Germinal center (tissue), 1 donor: ENCODE data around the gene KCNJ10.
"Not testable (repeated sequence)": the region's sequence is repeated elsewhere in the genome, so short reads cannot be mapped to it uniquely, and the experiment has no call there.

ENCODE experiments used
- DNase-seq: peaks from one replicate; pipeline ENCODE4 v3.0.0; 2012; ENCODE audit warnings: mixed read lengths, low spot score

KCNJ10 gene

DNA sequence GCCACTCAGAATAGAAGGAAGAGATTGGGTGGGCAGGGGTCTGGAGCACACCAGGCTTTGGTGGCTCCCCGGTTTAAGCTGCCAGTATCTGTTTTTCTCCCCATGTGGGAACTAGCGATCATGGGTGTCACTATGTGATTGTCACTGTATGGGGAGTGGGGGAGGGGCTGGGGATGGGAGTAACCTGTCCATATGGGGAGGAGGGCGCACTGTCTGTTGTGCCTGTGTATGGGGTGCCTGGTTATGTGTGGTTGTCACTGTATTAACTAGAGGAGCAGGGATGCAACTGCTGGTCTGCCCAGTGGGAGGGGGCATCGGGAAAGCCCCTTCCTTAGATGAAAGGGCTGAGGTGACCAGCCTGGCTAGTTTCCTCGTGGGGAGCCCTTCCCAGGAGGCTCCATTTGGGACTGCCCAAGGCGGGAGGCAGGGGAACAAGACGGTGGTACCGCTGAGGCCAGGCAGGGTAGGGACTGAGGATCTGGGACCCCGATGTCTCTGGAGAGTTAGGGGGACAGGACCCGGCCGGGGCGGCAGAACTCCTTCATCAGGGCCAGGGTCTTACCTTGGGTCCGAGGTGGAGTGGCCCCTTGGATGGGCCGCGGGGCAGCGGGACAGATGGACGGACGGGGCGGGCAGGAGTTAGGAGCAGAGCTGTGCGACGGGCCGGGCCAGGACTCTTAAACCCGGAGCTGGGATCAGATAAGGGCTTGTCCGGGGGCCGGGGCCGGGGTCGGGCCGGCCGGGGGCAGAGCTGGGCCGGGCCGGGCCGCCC, at the start of gene KCNJ10:
Gene KCNJ10, minus strand, starts transcription at position 701 of the 772 bp plus-strand sequence. CDS start 27,628 bp downstream, outside the sequence.
- no peak for DNase-seq

DNA sequence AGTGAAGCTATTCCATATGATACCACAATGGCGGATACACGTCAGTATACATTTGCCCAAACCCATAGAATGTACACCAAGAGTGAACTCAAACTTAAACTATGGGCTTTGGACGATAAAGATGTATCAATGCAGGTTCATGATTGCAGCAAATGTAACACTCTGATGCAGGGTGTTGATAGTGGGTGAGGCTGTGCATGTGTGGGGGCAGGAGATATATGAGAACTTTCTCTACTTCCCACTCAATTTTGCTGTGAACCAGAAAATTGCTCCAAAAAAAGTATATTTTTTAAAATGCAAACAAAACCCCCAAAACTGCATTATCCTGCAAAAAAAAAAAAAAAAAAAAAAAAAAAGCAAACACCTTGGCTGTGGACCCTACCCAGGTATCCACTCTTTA, 49.0 kb upstream of the KCNJ10 start:
- DNase-seq: no peak

DNA sequence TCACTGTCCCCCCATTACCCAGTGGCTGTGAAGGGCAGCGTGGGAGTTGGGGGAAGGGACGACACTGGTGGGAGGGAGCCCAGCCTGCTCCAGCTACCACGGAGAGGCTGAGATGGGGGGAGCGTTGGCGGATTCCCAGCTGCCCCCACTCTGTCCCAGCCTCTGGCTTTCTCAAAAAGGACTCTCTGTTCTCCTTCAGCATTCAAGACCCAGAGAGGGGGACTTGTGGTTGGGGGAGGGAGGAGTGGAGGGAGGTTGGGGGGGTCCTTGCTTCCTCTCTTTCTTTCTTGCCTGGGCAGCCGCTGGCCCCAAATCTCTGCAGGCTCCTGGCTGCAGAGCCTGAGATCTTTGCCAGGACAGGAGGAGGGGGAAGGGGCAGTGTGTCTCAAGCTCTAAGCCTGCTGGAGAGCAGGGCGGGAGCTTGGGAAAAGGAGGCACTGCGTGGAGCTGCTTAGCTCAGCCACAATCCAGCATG, 47.8 kb upstream of the KCNJ10 start:
- DNase-seq: no peak

DNA sequence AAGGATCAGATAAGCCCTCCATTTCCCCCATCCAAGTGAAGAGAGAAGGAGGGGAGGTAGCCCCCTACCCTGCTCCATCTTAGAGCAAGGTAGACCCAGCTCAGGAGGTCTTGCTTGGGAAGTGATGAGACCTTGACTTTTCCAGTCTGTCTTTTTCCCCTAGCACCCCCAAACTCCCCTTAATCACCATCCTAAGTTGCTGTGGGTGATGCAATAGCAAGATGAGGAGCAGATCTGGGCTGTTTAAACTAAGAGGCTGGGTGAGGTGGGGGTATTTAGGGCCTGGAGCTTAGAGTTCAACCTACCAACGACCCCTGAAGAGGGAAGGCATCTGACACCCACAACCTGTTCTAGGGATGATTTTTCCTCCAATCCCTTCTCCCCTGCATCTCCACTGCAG, 47.3 kb upstream of the KCNJ10 start:
- DNase-seq: no peak

DNA sequence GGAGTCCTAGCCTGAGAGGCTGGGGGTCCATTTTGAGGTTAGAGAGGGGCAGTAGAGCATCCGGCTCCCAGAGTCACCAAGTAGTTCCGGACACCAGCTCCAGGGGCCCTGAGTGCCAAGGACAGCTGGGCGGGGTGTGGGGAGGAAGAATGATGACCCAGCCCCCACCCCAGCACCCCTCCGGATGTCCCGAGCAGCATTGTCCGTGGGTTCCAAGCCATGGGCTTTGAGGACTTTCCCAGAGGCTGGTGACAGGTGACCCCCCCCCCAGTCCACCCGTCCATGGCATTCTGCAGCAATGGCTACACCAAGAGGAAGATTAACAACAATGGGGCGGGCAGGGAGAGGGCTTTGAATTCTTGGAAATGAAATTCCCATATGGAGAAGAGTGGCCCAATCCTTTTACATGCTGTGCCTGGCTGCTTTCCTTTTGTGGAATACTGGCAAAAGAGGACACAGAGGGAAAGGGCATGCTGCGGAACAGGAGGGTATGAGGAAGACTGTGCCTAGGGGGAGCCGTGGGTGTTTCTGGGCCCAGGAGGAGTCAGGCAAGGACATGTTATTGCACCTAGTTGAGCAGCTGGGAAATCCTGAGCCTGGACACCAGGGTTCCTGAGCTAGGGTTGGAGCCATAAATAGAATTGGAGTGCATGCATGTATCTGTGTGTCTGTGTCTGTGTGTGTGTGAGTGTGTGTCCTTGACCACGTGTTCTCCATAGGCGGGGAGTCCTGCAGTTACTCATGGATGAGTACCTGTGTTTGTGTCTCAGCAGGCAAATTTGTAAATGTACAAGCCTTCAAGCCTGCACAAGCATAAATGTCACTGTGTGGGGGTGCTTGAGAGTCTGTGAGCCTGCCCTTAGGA, 46.6 kb upstream of the KCNJ10 start:
- no peak for DNase-seq

DNA sequence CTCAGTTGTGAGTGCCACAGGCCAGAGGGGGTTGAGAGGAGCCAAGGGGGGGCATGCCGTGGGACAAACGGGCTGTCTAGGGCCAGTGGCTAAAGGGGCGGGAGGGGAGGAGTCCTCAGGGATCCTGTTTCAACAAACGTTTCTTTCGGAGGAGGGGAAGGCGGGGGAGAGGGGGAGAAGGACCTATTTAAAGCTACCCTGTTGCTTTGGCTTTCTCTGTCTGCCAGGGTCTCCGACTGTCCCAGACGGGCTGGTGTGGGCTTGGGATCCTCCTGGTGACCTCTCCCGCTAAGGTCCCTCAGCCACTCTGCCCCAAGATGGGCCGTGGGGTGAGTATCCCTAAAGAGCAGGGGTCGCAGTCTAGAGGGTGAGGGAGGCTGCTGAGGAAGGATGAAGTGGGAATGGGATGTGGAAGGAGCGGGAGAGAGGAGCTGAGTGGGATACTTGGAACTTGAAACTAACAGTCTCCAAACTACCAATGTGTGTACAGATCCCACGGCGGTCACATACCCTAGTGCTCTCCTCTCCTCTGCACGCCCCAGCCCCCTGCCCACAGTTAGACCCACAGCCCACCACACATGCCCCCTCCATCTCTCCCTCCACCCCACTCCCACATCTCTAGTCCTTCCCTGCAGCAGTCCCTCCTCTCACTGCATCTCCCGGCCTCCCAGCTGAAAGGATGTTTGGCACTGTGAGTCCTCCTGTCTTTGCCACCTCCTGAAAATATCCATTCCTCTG, 45.8 kb upstream of the KCNJ10 start, which contains the start of gene ATP1A2:
Gene ATP1A2, plus strand, starts transcription at position 215 of the 738 bp plus-strand sequence. Its CDS starts 103 bp downstream, at position 318.
- no peak for DNase-seq

DNA sequence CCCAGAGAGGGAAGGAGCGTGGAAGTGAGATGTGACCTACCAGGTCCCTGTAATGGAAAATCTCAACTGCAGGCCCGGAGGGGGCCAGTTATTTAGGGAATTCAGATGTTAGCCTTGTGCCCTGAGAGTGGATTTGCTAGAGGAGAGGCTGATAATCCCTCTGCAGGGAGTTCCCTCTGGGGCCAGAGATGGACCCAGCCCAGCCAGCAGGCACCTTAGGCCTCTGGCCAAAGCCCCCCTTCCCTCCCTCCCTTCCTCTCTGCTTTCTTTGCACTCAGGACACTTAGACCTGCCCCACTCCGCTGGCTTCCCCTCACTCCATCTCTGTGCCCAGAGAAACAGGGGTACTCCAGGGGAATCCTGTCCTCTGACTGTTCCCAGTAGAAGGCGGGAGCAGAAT, 44.1 kb upstream of the KCNJ10 start:
- no peak for DNase-seq

DNA sequence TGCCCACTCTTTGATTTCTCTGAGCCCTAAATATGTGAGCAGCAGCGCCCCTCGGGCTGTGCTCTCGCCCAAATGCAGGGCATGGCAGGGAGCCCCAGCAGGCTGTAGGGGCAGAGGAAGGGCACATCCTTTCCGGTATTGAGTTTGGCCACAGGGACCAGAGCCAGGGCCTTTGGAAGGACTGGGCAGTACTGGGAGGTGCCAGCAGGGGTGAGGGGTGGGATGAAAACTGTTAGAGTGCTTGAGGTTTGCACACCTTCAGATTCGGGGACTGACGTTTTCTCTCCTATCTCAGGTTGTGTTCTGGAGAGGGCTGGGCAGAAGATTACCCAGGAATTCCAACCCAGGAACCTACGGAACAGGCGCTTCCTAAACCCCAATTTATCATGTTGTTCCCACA, 43.4 kb upstream of the KCNJ10 start:
- DNase-seq: no peak

DNA sequence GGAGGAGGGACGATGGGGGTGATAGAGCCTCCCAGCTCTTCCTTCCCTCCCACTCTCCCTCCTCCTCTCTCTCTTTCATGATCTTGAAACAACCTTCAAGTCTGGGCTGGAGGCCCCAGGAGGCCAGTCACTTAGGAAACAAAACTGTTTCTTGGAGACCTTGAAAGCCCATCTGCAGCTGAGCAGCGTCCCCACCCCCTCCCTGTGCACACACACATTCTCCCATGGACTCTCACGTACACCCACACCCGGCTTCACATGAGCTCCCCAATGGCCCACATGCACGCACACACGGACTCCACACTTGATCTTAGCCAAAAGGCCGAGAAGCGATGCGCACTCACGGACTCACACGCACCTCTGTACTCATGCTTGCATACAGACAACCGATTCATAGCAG, 42.4 kb upstream of the KCNJ10 start:
- DNase-seq: no peak

DNA sequence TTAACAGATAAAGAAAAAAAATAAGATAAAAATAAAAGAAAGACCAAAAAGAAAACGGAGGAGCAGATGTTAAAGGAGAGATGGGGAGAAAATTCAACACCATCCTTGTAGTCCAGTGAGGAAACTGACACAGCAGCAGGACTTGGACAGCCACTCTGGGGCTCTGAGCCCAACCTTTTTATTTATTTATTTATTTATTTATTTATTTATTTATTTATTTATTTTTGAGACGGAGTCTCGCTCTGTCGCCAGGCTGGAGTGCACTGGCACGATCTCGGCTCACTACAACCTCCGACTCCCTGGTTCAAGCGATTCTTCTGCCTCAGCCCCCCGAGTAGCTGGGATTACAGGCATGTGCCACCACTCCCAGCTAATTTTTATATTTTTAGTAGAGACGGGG, 41.5 kb upstream of the KCNJ10 start:
- DNase-seq: not testable (repeated sequence)

DNA sequence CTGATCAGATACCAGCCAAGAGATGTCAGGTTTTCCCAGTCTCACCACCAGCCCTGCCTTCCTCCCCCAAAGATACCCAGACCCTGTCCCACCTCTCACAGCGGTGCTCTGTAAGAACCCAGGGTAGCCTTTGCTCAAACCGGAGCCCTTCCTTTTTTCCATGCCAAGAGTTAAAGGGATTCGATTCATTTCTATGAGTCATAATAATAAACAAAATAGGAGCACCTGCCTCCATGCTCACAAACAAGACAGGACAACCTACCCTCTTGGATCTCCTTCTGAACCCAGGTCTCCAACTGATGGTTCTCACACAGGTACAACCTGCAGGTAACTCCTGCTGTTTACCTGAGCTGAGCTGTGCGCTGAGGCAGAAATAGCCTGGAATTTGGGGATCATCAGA, 39.7 kb upstream of the KCNJ10 start:
- no peak for DNase-seq

DNA sequence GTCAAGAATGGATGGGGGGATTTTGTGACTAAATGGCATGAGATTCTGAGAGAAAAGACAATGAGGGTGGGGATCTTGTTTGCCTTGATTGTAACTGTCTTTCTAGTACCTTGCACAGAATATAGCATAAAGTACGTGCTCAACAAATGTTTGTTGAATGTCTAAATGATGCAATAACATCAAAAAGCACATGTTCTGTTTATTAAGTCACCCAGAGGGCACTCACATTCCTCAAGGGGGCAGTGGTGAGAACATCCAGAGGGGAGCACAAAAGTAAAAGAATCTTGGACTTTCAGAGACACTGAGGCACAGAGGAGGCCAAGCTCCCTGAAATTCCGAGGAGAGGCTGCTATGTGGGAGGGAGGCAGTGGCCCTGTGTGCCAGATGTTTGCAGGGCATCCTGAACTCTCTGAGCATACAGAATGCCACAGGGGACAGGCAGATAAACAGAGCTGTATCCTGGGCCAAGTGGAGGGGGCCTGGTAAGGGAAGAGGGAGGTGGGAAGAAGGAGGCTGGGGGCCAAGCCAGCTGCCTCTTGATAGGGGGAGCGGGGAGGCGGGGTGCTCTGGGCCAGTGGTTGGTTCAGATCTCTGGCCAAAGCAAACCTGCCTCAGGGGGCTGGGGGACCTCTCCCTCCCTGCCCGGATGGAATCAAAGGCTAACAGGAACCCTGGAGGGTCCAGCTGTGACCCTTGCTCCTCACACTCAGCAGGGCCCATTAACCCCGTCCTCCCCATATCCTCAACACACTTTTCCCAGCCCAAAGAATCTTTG, 39.1 kb upstream of the KCNJ10 start:
- DNase-seq: peak; percentile 55

DNA sequence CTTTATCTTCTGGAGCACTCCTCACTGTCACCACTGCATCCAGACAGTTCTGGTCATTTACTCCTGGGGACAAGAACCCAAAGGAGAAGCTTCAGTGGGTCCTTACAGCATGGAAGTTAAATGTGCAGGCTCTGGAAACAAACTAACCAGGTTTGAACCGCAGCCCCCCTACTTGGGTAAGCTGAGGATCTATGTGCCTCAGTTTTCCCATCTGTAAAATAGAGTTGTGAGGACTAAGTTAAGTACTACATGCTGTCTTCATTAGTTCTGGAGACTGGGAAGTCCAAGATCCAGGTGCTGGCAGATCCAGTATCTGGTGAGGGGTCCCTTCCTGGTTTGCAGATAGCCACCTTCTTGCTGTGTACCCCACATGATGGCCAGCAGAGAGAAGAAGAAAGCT, 37.6 kb upstream of the KCNJ10 start:
- no peak for DNase-seq

DNA sequence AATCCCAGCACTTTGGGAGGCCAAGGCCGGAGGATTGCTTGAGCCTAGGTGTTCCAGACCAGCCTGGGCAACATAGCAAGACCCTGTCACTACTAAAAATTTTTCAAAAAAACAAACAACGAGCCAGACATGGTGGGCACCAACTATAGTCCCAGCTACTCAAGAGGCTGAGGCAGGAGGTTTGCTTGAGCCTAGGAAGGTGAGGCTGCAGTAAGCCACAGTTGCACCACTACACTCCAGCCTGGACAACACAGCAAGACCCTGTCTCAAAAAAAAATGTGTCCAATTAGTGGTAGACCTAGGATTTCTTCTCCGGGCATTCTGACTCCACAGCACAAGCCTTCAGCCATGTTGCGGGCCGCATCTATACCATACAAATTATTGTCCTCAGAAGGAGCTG, 35.2 kb upstream of the KCNJ10 start:
- DNase-seq: no peak

DNA sequence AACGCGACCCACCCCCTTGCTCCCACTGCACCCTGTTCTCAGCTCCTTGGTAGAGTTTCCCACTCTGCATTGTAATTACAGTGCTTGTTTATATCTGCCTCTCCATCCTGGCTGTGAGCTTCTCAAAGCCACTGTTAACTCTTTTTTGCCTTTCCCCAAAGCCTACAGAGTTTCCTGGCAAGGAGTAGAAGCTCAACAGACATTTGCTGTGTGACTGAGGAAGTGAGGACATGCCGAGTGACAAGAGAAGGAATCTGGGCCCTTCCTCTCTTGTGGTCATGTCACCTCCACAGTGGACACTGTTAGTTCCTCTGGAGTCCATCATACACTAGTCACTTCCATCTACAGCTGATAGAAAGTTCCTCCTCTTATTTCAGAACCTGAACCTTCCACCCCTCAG, 34.5 kb upstream of the KCNJ10 start:
- DNase-seq: no peak

DNA sequence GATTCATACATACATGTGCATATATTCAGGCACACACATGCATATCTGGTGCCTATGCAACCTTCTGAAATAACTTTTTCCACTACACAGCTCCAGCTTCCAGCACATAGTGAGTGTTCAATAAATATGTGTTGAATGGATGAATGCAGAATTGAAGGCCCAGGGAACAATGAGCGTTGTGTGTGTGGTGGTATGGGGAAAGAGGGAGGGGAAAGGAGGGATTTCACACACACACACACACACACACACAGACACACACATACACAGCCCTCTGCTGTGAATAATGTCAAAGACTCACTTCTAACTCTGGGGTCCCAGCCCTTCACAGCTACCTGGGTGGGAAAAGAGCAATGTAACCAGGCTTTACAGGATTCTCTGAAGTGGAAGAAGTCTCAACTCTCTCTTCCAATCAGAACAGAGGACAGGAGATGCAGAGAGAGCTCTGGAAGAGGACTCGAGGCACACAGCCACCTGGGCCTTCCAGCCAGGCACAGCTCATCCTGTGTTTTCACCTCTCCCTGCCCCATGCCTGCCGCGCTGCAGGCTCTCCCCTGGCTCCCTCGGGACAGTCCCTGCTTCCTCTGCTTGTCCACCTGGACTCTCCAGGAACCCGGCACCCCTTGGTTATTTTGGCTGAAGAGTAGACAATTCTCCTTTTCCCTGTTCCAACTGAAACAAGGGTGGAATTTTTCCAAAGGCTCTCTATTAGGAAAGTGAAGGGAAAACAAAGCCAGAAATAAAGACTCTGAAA, 33.9 kb upstream of the KCNJ10 start:
- no peak for DNase-seq

DNA sequence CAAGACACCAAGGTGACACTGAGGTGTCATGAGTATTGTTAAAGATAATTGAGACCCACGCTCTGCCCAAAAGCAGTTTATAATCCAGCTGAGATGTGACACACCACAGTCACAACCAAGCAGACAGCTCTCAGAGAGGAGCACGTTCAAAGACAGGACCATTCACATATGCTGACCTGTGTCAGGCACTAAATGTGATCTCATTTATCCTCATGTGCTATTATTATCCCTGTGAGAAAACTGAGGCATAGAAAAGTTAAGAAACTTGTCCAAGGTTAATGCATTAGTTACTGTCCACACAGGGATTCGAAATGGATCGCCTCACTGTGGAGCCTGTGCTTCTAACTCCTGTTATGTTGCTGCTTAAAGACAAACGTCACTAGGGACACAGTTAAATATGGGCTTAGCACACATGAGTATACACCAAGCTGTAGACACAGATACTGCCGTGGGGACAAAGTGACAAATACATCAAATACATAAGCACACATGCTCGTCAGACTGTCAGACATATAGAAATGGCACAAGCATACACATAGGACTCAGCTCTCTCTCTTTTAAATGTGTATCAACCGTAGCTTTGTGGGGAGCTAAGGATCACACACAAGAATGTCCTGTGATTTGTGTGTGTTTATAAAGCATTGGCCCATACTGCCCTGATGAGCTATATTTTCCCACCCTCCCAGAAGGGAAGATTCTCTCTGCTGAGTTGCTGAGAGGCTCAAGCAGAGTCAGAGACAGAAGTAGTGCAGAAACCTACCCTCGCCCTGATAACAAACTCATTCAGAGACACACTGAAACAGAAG, 32.0 kb upstream of the KCNJ10 start:
- DNase-seq: no peak

DNA sequence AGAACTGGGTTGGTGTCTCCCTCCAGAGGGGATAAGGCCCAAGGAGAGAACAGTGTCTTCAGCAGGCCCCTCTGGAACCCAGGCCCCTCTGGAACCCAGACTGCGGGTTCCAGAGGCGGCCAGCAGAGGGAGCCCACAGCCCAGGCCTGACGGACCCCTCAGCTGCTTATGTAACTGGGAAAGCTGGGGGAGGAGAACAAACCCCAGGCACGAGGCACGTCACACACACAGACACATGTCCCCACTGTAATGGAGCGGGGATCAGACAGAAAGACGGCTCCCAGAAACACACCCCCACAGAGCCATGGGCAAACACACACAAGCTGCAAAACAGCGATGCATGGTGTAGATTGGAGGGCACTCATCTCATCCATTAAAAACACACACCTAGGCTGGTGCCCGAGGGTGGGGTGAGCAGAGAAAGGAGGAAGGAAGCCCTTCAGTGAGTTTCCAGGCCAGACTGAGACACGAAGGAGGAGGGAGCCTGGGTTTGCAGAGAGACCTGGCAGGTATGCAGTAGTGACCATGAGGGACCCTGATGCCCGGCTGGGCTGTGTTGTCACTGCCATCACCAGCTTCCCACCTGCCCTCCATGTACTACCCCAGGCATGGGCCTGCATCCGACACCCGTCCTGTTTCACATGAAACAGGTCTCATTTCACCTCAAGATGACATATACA, 31.2 kb upstream of the KCNJ10 start:
- DNase-seq: peak; percentile 90

DNA sequence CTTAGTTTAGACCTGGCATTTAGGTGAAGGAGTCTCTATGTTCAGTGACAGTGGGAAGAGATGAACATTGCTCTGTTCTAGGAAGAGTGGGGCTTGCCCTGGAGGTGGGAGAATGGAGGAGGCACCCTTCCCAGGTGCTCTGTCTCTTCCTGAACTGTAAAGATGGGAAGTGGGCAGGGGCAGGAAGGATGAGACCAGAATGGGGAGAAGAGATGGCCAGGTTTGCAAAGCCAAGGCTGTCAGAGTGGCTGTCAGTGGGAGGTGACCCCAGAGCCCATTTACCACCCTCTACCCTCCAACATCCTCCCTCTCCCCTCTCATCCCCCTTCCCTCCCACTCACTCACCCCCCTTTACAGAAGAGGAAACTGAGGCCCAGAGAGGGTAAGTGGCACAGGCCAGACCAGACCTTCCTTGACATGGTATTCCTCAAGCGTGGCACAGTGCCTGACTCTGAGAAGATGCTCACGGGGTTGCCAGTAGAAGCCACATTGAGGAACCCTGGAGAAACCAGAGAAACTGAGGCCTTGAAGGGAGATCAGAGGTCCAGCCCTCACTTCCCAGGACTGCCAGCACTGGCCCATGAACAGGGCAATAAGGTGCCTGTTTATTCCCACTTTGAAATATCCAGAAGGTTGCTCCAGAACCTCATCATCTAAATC, 29.9 kb upstream of the KCNJ10 start:
- no peak for DNase-seq
